ENCODE data around the gene FRYL. TPM values are rescaled to one million over a fixed set of nuclear protein-coding genes. Genes with fewer than 3 reads are reported as not detected.

FRYL gene
- total and polyA plus RNA-seq, 2 of the 13 experiments (the other 11 are each of a cell fraction or from before 2014, with no cell fraction given): 9.7 to 19.6 TPM

- TF ChIP-seq ZNF609 (CRISPR knock-in tag; IDR thresholded peaks at IDR 0.05; ENCODE audit: borderline replicate concordance): peak; percentile 74; the same call in 1 of the 2 replicates
- no peak for TF ChIP-seq ZFP91 (CRISPR knock-in tag; IDR thresholded peaks at IDR 0.05; ENCODE audit: borderline replicate concordance)
- TF ChIP-seq ZNF20 (CRISPR knock-in tag; IDR thresholded peaks at IDR 0.05): no peak
- peak; percentile 41; the same call in 1 of the 2 replicates for TF ChIP-seq ZNF317 (CRISPR knock-in tag; IDR thresholded peaks at IDR 0.05)
- TF ChIP-seq ZBTB10 (CRISPR knock-in tag; IDR thresholded peaks at IDR 0.05; ENCODE audit: borderline replicate concordance): no peak
- TF ChIP-seq ZNF687 (CRISPR knock-in tag; IDR thresholded peaks at IDR 0.05): no peak
- peak; percentile 21; the same call in 1 of the 2 replicates for TF ChIP-seq TCF7L2 (IDR thresholded peaks at IDR 0.05; ENCODE audit: low read depth, low read length)
- TF ChIP-seq ZBTB46 (CRISPR knock-in tag; IDR thresholded peaks at IDR 0.05; ENCODE audit: borderline replicate concordance): no peak
- no peak for TF ChIP-seq GTF2F1 (IDR thresholded peaks at IDR 0.05; ENCODE audit: low read length)
- peak; percentile 39 to 71; a peak in 2 of 4 replicates for TF ChIP-seq NR2F1 (CRISPR knock-in tag; IDR thresholded peaks at IDR 0.05)
- no peak for TF ChIP-seq ZFP90 (CRISPR knock-in tag; IDR thresholded peaks at IDR 0.05; ENCODE audit: borderline replicate concordance)
Observed at GRCh38 chr4:48623182-48623780, 156.8 kb downstream of the FRYL start (continued).

Measured in HepG2 (cell line).